Fibroblast of the aortic adventitia (primary cell): ENCODE measurements around the gene HMOX2. TPM values are rescaled to one million over a fixed set of nuclear protein-coding genes. Genes with fewer than 3 reads are reported as not detected.

ENCODE experiments used
- DNase-seq: peaks from one replicate; pipeline ENCODE4 v3.0.0-alpha.2; 2010; ENCODE audit warnings: low read depth
- H3K4me3 ChIP-seq: 2 replicates; pipeline ENCODE4 v1.5.1; 2011; ENCODE audit warnings: low read depth, mild to moderate bottlenecking, control low read depth, low read length, moderate library complexity
- CTCF ChIP-seq: IDR thresholded peaks from 2 replicates; pipeline ENCODE4 v1.5.1; 2011; ENCODE audit warnings: mild to moderate bottlenecking, low read length, control low read depth, inconsistent platforms; ENCODE audit not compliant: insufficient read depth
- total RNA-seq: library from RNA; depleted of rRNA; stranded (reverse); fragments of >200 nt; gene quantifications from 2 replicates; pipeline ENCODE4 v1.2.3, GENCODE V29; 2012; ENCODE audit warnings: low replicate concordance

The HMOX2 gene
- total RNA-seq, 1 donor, result 30.5 TPM

- H3K4me3 ChIP-seq, result no peak overlapping the region
- no peak for TF ChIP-seq CTCF
- DNase-seq, result no peak
These were observed 23.0 kb downstream of the HMOX2 start for GRCh38 chr16:4499196-4499555.

GRCh38 chr16:4500272-4500671 is 24.1 kb downstream of the HMOX2 start:
- DNase-seq, result peak; percentile 89
- H3K4me3 ChIP-seq, result peak overlapping the region; percentile 54

GRCh38 chr16:4501071-4501478 is 24.9 kb downstream of the HMOX2 start:
- peak; percentile 85 for DNase-seq
- TF ChIP-seq CTCF, result no peak
- peak overlapping the region; percentile 54 for H3K4me3 ChIP-seq

More at GRCh38 chr16:4500272-4500671, 24.1 kb downstream of the HMOX2 start:
- TF ChIP-seq CTCF, result no peak

GRCh38 chr16:4505356-4506147 is 29.4 kb downstream of the HMOX2 start:
- H3K4me3 ChIP-seq, result no peak overlapping the region
- TF ChIP-seq CTCF, result no peak
- no peak for DNase-seq

GRCh38 chr16:4506450-4506849 is 30.3 kb downstream of the HMOX2 start:
- peak; percentile 89 for TF ChIP-seq CTCF
- peak; percentile 89 for DNase-seq
- no peak overlapping the region for H3K4me3 ChIP-seq

- no peak for TF ChIP-seq CTCF
- DNase-seq, result no peak
- no peak overlapping the region for H3K4me3 ChIP-seq
These were observed 31.6 kb downstream of the HMOX2 start for GRCh38 chr16:4507588-4508345.
